ENCODE results near the gene NPL.

Gene NPL

DNA sequence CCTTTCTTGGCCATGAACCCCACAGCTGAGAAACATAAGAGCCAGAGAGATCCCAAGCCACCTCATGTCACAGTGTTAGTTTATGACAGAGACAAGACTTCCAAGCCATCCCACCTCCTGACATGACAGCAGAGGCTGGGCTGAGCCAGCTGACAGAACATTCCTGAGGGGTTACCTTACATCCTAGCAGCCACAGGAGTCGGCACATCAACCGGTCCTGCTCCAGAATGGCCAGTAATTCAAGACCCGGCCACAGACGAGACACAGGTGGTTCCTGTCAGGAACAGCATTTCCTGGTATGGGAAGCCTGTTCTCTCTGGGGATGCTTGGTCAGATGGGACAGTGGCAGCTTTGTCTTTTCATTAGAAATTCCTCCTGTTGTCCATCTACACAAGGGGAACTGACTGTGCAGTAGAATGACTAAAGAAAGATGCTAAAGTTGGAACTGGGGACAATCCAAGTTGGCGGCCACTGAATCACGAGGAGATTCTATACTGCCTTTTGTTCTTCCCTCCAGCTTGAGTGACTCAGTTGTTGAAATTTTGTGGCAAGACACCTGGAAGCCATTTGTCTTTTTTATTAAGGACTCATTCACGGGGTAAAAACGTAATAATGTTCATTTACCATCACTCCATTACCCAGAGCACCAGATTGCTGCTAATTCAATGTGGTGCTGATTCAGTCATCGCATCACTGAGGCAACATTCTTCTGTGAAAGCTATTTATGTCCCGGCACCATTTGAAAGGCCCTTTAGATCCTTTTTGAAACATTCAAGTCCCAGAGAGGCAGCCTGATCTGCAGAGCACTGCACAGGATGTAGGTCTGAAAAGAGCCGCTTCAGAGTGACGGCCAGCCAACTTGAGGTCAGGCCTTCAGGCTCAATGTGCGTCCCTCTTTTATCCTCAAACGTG lies 37.2 kb upstream of the NPL start:
- H2AFZ ChIP-seq (ENCODE audit: low read length) = no peak overlapping the region
- no peaks in the 10 kb centered on the region for H3K9me3 ChIP-seq (ENCODE audit: insufficient read depth, low read depth, low read length)
- H3K4me3 ChIP-seq (ENCODE audit: low read length, poor library complexity, severe bottlenecking) = no peak overlapping the region
- H3K9me2 ChIP-seq (replicated peaks; ENCODE audit: low read depth, low read length) = no peaks in the 10 kb centered on the region
- TF ChIP-seq, protein P1, sequence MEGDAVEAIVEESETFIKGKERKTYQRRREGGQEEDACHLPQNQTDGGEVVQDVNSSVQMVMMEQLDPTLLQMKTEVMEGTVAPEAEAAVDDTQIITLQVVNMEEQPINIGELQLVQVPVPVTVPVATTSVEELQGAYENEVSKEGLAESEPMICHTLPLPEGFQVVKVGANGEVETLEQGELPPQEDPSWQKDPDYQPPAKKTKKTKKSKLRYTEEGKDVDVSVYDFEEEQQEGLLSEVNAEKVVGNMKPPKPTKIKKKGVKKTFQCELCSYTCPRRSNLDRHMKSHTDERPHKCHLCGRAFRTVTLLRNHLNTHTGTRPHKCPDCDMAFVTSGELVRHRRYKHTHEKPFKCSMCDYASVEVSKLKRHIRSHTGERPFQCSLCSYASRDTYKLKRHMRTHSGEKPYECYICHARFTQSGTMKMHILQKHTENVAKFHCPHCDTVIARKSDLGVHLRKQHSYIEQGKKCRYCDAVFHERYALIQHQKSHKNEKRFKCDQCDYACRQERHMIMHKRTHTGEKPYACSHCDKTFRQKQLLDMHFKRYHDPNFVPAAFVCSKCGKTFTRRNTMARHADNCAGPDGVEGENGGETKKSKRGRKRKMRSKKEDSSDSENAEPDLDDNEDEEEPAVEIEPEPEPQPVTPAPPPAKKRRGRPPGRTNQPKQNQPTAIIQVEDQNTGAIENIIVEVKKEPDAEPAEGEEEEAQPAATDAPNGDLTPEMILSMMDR (conservative IDR thresholded peaks at IDR 0.05; ENCODE audit: low read length) = no peak
- no peak for TF ChIP-seq EZH2phosphoT487 (IDR thresholded peaks at IDR 0.05; ENCODE audit: borderline replicate concordance)
- H3K4me1 ChIP-seq (ENCODE audit: insufficient read depth, low read length, poor library complexity, severe bottlenecking) = no peaks in the 10 kb centered on the region
- H3K4me2 ChIP-seq (ENCODE audit: low read depth, low read length, poor library complexity, severe bottlenecking) = no peak overlapping the region
- no peaks in the 10 kb centered on the region for H4K20me1 ChIP-seq (ENCODE audit: insufficient read depth, low read length, poor library complexity, severe bottlenecking)
- H3F3A ChIP-seq (ENCODE audit: low read depth) = no peaks in the 10 kb centered on the region
- H3K27me3 ChIP-seq (ENCODE audit: insufficient read depth, low read length, poor library complexity, severe bottlenecking) = no peaks in the 10 kb centered on the region
- H3K79me2 ChIP-seq (ENCODE audit: insufficient read depth, low read length) = no peaks in the 10 kb centered on the region
- no peak overlapping the region for H3K9ac ChIP-seq (ENCODE audit: low read depth, low read length, poor library complexity, severe bottlenecking)
- no peaks in the 10 kb centered on the region for H3K36me3 ChIP-seq (ENCODE audit: insufficient read depth, low read length)

DNA sequence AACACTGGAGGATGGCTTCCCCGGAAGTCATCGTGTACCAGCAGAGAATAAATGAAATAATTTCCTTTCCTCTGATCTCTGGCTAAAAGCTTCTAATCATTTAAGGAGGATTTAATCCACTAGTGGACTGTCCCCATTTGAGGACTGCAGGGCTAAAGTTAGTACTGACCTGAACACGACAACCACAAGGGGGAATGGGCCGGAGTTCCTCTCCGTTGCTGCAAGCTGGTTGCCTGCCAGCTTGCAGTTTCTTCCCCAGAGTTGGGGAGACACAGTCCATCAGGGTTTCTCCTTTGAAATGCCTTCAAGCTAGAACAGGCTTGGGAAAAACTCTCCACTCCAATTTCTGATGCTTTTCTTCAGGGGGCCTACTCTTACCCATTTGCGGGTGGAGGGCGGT lies 35.5 kb upstream of the NPL start:
- no peak overlapping the region for H2AFZ ChIP-seq (ENCODE audit: low read length)
- no peaks in the 10 kb centered on the region for H4K20me1 ChIP-seq (ENCODE audit: insufficient read depth, low read length, poor library complexity, severe bottlenecking)
- H3K4me1 ChIP-seq (ENCODE audit: insufficient read depth, low read length, poor library complexity, severe bottlenecking) = no peaks in the 10 kb centered on the region
- H3F3A ChIP-seq (ENCODE audit: low read depth) = no peaks in the 10 kb centered on the region
- no peaks in the 10 kb centered on the region for H3K9me2 ChIP-seq (replicated peaks; ENCODE audit: low read depth, low read length)
- no peak overlapping the region for H3K4me3 ChIP-seq (ENCODE audit: low read length, poor library complexity, severe bottlenecking)
- TF ChIP-seq, protein P1 (conservative IDR thresholded peaks at IDR 0.05; ENCODE audit: low read length) = no peak
- no peak for TF ChIP-seq EZH2phosphoT487 (IDR thresholded peaks at IDR 0.05; ENCODE audit: borderline replicate concordance)
- H3K79me2 ChIP-seq (ENCODE audit: insufficient read depth, low read length) = no peaks in the 10 kb centered on the region
- no peaks in the 10 kb centered on the region for H3K9me3 ChIP-seq (ENCODE audit: insufficient read depth, low read depth, low read length)
- H3K4me2 ChIP-seq (ENCODE audit: low read depth, low read length, poor library complexity, severe bottlenecking) = no peak overlapping the region
- H3K36me3 ChIP-seq (ENCODE audit: insufficient read depth, low read length) = no peaks in the 10 kb centered on the region
- H3K27me3 ChIP-seq (ENCODE audit: insufficient read depth, low read length, poor library complexity, severe bottlenecking) = no peaks in the 10 kb centered on the region
- H3K9ac ChIP-seq (ENCODE audit: low read depth, low read length, poor library complexity, severe bottlenecking) = no peak overlapping the region

DNA sequence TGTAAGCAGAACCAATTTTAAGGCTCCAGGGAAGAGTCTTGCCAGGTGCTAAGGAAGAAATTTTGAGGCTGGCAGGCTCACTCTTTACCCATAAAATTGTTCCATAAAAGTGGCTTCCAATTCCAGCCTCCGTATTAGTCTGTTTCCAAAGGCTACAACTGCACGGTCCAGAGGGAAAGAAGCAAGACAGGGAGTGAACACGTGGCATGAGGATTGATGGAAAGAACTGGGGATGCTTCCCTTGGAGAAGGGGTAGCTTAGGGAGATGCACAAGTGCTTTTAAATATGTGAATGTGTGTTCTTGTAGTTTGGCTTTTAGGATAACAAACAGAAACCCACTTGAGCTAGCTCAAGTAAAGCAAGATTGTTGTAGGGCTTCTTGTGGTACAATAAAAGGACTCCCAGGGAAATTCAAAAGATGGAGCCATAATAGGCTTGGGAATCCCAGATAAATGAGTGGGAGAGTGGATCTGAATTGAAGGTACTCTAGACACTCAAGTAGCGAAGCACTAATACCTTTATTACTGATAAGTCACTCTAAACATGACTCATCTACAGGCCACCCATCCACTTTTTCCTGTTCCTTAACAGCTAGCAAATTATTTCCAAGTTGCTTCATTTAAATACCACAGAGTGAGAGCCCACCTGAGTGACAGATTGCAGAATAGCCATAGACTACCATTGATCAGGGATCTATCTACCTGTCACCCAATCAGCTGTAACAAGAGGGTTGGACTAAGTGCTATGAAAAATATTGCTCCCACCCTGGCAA lies 34.8 kb upstream of the NPL start:
- H4K20me1 ChIP-seq (ENCODE audit: insufficient read depth, low read length, poor library complexity, severe bottlenecking) = no peaks in the 10 kb centered on the region
- no peak for TF ChIP-seq EZH2phosphoT487 (IDR thresholded peaks at IDR 0.05; ENCODE audit: borderline replicate concordance)
- TF ChIP-seq, protein P1 (conservative IDR thresholded peaks at IDR 0.05; ENCODE audit: low read length) = no peak

More for the DNA sequence above, 34.8 kb upstream of the NPL start:
- Histone ChIP-seq H3K9me2 (replicated peaks; ENCODE audit: low read depth, low read length) (no peaks in the 10 kb centered on the region), H3K79me2 (ENCODE audit: insufficient read depth, low read length) (no peaks in the 10 kb centered on the region), H2AFZ (ENCODE audit: low read length) (no peak overlapping the region), H3K36me3 (ENCODE audit: insufficient read depth, low read length) (no peaks in the 10 kb centered on the region), H3K9me3 (ENCODE audit: insufficient read depth, low read depth, low read length) (no peaks in the 10 kb centered on the region), H3K4me3 (ENCODE audit: low read length, poor library complexity, severe bottlenecking) (no peak overlapping the region), H3F3A (ENCODE audit: low read depth) (no peaks in the 10 kb centered on the region), H3K4me2 (ENCODE audit: low read depth, low read length, poor library complexity, severe bottlenecking) (no peak overlapping the region), H3K27me3 (ENCODE audit: insufficient read depth, low read length, poor library complexity, severe bottlenecking) (no peaks in the 10 kb centered on the region), H3K4me1 (ENCODE audit: insufficient read depth, low read length, poor library complexity, severe bottlenecking) (no peaks in the 10 kb centered on the region), H3K9ac (ENCODE audit: low read depth, low read length, poor library complexity, severe bottlenecking) (no peak overlapping the region)
